GM23338 (cell line): Measurements from ENCODE around the gene DHX32. TPM values are rescaled to one million over a fixed set of nuclear protein-coding genes. Genes with fewer than 3 reads are reported as not detected.

Experiments
- ATAC-seq: fragments of 200-7000 bp; cut with Tn5 transposase; 3 replicates; pipeline ENCODE4 v1.9.1; 2020
- DNase-seq: peaks from one replicate; pipeline ENCODE4 v3.0.0-alpha.2; 2015; ENCODE audit warnings: low spot score
- H2AFZ ChIP-seq: fragments of 200-600 bp; sonication (generic); 2 replicates; pipeline ENCODE4 v1.8.0; 2016; ENCODE audit warnings: antibody characterized with exemption, mild to moderate bottlenecking, moderate library complexity
- H3F3A ChIP-seq: fragments of 200-600 bp; sonication (generic); replicated peaks from 2 replicates; pipeline ENCODE4 v1.8.0; 2017; ENCODE audit warnings: antibody characterized with exemption, mixed run types, low read depth
- H3K27ac ChIP-seq: fragments of 200-600 bp; sonication (generic); 2 replicates; pipeline ENCODE4 v1.6.1; 2016; ENCODE audit warnings: low read depth
- H3K27me3 ChIP-seq: fragments of 200-600 bp; sonication (generic); 2 replicates; pipeline ENCODE4 v1.8.0; 2016; ENCODE audit warnings: mild to moderate bottlenecking, mixed run types, moderate library complexity; ENCODE audit not compliant: insufficient read depth
- H3K36me3 ChIP-seq: fragments of 200-600 bp; sonication (generic); 2 replicates; pipeline ENCODE4 v1.8.0; 2016; ENCODE audit warnings: mild to moderate bottlenecking; ENCODE audit not compliant: insufficient read depth
- H3K4me1 ChIP-seq: fragments of 200-600 bp; sonication (generic); 2 replicates; pipeline ENCODE4 v1.8.0; 2016; ENCODE audit warnings: mild to moderate bottlenecking, moderate library complexity; ENCODE audit not compliant: insufficient read depth
- H3K4me2 ChIP-seq: fragments of 200-600 bp; sonication (generic); 2 replicates; pipeline ENCODE4 v1.7.1; 2017; ENCODE audit warnings: mixed run types
- H3K4me3 ChIP-seq: fragments of 200-600 bp; sonication (generic); 2 replicates; pipeline ENCODE4 v1.6.1; 2016; ENCODE audit warnings: mixed run types
- H3K79me2 ChIP-seq: fragments of 200-600 bp; sonication (generic); replicated peaks from 2 replicates; pipeline ENCODE4 v1.8.0; 2017; ENCODE audit warnings: mild to moderate bottlenecking; ENCODE audit not compliant: insufficient read depth
- H3K9me2 ChIP-seq: fragments of 200-600 bp; sonication (generic); 2 replicates; pipeline ENCODE4 v1.8.0; 2017; ENCODE audit not compliant: insufficient read depth
- H4K20me1 ChIP-seq: fragments of 200-600 bp; sonication (generic); replicated peaks from 2 replicates; pipeline ENCODE4 v1.8.0; 2017; ENCODE audit warnings: mild to moderate bottlenecking; ENCODE audit not compliant: insufficient read depth
- H3K27ac Mint-ChIP-seq: 2 replicates; pipeline ENCODE4 v1.8.0; 2020; ENCODE audit warnings: inconsistent platforms, mild to moderate bottlenecking, moderate library complexity, mixed read lengths
- H3K27me3 Mint-ChIP-seq: 3 replicates; pipeline ENCODE4 v1.8.0; 2022; ENCODE audit warnings: low read depth, mild to moderate bottlenecking, moderate library complexity, mixed read lengths, inconsistent platforms; ENCODE audit not compliant: insufficient read depth, poor library complexity
- H3K36me3 Mint-ChIP-seq: 3 replicates; pipeline ENCODE4 v1.8.0; 2021; ENCODE audit warnings: low read depth, mild to moderate bottlenecking, inconsistent platforms, moderate library complexity, mixed read lengths
- H3K4me1 Mint-ChIP-seq: 3 replicates; pipeline ENCODE4 v1.8.0; 2020; ENCODE audit warnings: mild to moderate bottlenecking, inconsistent platforms, mixed read lengths
- H3K4me3 Mint-ChIP-seq: 3 replicates; pipeline ENCODE4 v1.8.0; 2021; ENCODE audit warnings: moderate library complexity, mild to moderate bottlenecking, inconsistent platforms, mixed read lengths
- H3K9me3 Mint-ChIP-seq: 3 replicates; pipeline ENCODE4 v1.8.0; 2020; ENCODE audit warnings: moderate library complexity, mild to moderate bottlenecking, inconsistent platforms, mixed read lengths
- CREB1 ChIP-seq: fragments of 250-450 bp; sonication (Bioruptor Pico); IDR thresholded peaks from 2 replicates; pipeline ENCODE4 v1.5.0; 2020; ENCODE audit warnings: low read depth, mild to moderate bottlenecking, moderate library complexity
- CTCF ChIP-seq, 2 experiments: fragments of 200-600 bp in 1 of 2; sonication (generic) in 1 of 2; conservative IDR thresholded peaks; 2 replicates each; pipeline versions ENCODE4 v1.5.1 to v1.6.1; 2016 to 2017; ENCODE audit warnings: antibody characterized with exemption in 2 of 2, low read depth in 2 of 2, mild to moderate bottlenecking in 2 of 2, moderate library complexity in 1 of 2
- ETS1 ChIP-seq: IDR thresholded peaks from 2 replicates; pipeline ENCODE4 v1.6.1; 2016; ENCODE audit warnings: antibody characterized with exemption
- EZH2 ChIP-seq: fragments of 200-600 bp; sonication (generic); IDR thresholded peaks from one replicate; pipeline ENCODE4 v1.8.0; 2017; ENCODE audit warnings: antibody characterized with exemption, mild to moderate bottlenecking, low read depth; ENCODE audit not compliant: unreplicated experiment
- EZH2phosphoT487 ChIP-seq: fragments of 200-600 bp; sonication (generic); IDR thresholded peaks from one replicate; pipeline ENCODE4 v1.8.1; 2018; ENCODE audit warnings: antibody characterized with exemption; ENCODE audit not compliant: unreplicated experiment
- JUNB ChIP-seq: IDR thresholded peaks from one replicate; pipeline ENCODE4 v1.6.1; 2016; ENCODE audit warnings: antibody characterized with exemption; ENCODE audit not compliant: unreplicated experiment
- NANOG ChIP-seq: IDR thresholded peaks from 2 replicates; pipeline ENCODE4 v1.6.1; 2016; ENCODE audit warnings: antibody characterized with exemption, borderline replicate concordance
- POLR2AphosphoS5 ChIP-seq: IDR thresholded peaks from 2 replicates; pipeline ENCODE4 v1.6.1; 2016; ENCODE audit warnings: antibody characterized with exemption, low read depth
- REST ChIP-seq: IDR thresholded peaks from one replicate; pipeline ENCODE4 v1.6.1; 2018; ENCODE audit warnings: antibody characterized with exemption; ENCODE audit not compliant: unreplicated experiment
- ZNF114 ChIP-seq: fragments of 250-450 bp; sonication (Bioruptor Pico); IDR thresholded peaks from 2 replicates; pipeline ENCODE4 v1.5.0; 2020; ENCODE audit warnings: mild to moderate bottlenecking, moderate library complexity
- ZNF331 ChIP-seq: fragments of 250-450 bp; sonication (Bioruptor Pico); IDR thresholded peaks from 2 replicates; pipeline ENCODE4 v1.5.0; 2020; ENCODE audit warnings: low read depth, mild to moderate bottlenecking, moderate library complexity
- ZNF462 ChIP-seq: fragments of 250-450 bp; sonication (Bioruptor Pico); IDR thresholded peaks from 2 replicates; pipeline ENCODE4 v1.5.0; 2020; ENCODE audit warnings: mild to moderate bottlenecking, moderate library complexity
- polyA plus RNA-seq: library from polyadenylated mRNA; unstranded; fragments of >200 nt; fragmentation: Nextera tagmentation; extraction: Ambion mirVana; gene quantifications from 2 replicates; pipeline ENCODE4 v1.2.1, GENCODE V29; 2016
- total RNA-seq: library from RNA; depleted of rRNA; stranded (reverse); fragments of >200 nt; shearing (Covaris generic); gene quantifications from 2 replicates; pipeline ENCODE4 v1.2.3, GENCODE V29; 2014

The DHX32 gene
- total and polyA plus RNA-seq, 2 experiments from 2014 or later: 9.5 to 21.6 TPM

- no peak for TF ChIP-seq JUNB
- no peak for TF ChIP-seq NANOG
- TF ChIP-seq POLR2AphosphoS5: no peak
- TF ChIP-seq CREB1 (CRISPR knock-in tag): no peak
- no peak for TF ChIP-seq EZH2
- no peak for TF ChIP-seq ZNF114 (CRISPR knock-in tag)
- TF ChIP-seq CTCF (conservative IDR thresholded peaks at IDR 0.05; ENCODE audit: low read depth in 2 of 2): no peak
- TF ChIP-seq REST: no peak
- TF ChIP-seq ETS1: no peak
- no peak for TF ChIP-seq EZH2phosphoT487
- no peak for TF ChIP-seq ZNF331 (CRISPR knock-in tag)
Observed at GRCh38 chr10:125827133-125827532, 54.0 kb downstream of the DHX32 start (continued).

GRCh38 chr10:125824736-125825135, 56.4 kb downstream of the DHX32 start:
- H4K20me1 ChIP-seq: peaks cover 42% of the 10 kb centered on the region
- H3K4me3 ChIP-seq: peak overlapping the region; percentile 98
- peaks cover 24% of the 10 kb centered on the region for H3K36me3 ChIP-seq
- Mint-ChIP-seq H3K4me1 (peaks cover 5% of the 10 kb centered on the region; the same call in 2 of the 3 replicates), H3K9me3 (no peaks in the 10 kb centered on the region), H3K27ac (no peak overlapping the region), H3K4me3 (no peak overlapping the region), H3K36me3 (peaks cover 40% of the 10 kb centered on the region), H3K27me3 (peaks cover 2% of the 10 kb centered on the region)
- H3K4me1 ChIP-seq: peaks cover 10% of the 10 kb centered on the region
- DNase-seq: no peak
- H3F3A ChIP-seq: no peaks in the 10 kb centered on the region
- H3K27me3 ChIP-seq: no peaks in the 10 kb centered on the region
- H3K4me2 ChIP-seq: peak overlapping the region; percentile 99
- H2AFZ ChIP-seq: no peak overlapping the region
- ATAC-seq: no peak
- H3K9me2 ChIP-seq: no peaks in the 10 kb centered on the region
- H3K27ac ChIP-seq: no peak overlapping the region
- H3K79me2 ChIP-seq: peaks cover 56% of the 10 kb centered on the region
- no peak for TF ChIP-seq EZH2
- TF ChIP-seq CREB1 (CRISPR knock-in tag): no peak
- TF ChIP-seq JUNB: no peak
- no peak for TF ChIP-seq POLR2AphosphoS5
- TF ChIP-seq NANOG: no peak
- TF ChIP-seq ZNF462: no peak
